Panc1 (cell line): Measurements from ENCODE around the gene KRT38. TPM values are rescaled to one million over a fixed set of nuclear protein-coding genes. Genes with fewer than 3 reads are reported as not detected.

ENCODE experiments used
- ATAC-seq: fragments of 200-7000 bp; cut with Tn5 transposase; 2 replicates; pipeline ENCODE4 v1.9.1; 2020; ENCODE audit warnings: mild to moderate bottlenecking, moderate library complexity
- BruUV-seq: library from RNA; stranded (reverse); fragments of 400-500 nt; replicated peaks from 2 replicates; lab custom pipeline; 2021; lab: Mats Ljungman, UMichigan
- CTCF ChIA-PET: fragments of 300-600 bp; sonication (Branson Sonifier 250); formaldehyde crosslinking; loops from one replicate; lab custom pipeline; 2022; ENCODE audit warnings: antibody characterized with exemption; lab: Charles Lee
- POLR2A ChIA-PET: fragments of 300-600 bp; sonication (Branson Sonifier 250); formaldehyde crosslinking; loops from one replicate; lab custom pipeline; 2022; ENCODE audit warnings: antibody characterized with exemption; lab: Charles Lee
- DNase-seq: peaks from one replicate; pipeline ENCODE4 v3.0.0-alpha.2; 2010; ENCODE audit warnings: low read depth, low spot score
- H3K27ac ChIP-seq: 2 replicates; pipeline ENCODE4 v1.5.1; 2011; ENCODE audit warnings: mild to moderate bottlenecking, low read length, inconsistent platforms
- H3K27me3 ChIP-seq: fragments of 200-500 bp; sonication (Bioruptor generic); 2 replicates; pipeline ENCODE4 v1.6.0; 2014; ENCODE audit warnings: low read length, inconsistent platforms; ENCODE audit not compliant: control insufficient read depth, insufficient read depth
- H3K36me3 ChIP-seq: fragments of 200-500 bp; sonication (Bioruptor generic); 2 replicates; pipeline ENCODE4 v1.5.1; 2014; ENCODE audit warnings: inconsistent platforms, mild to moderate bottlenecking, low read length, moderate library complexity; ENCODE audit not compliant: control insufficient read depth, insufficient read depth
- H3K4me1 ChIP-seq: 2 replicates; pipeline ENCODE4 v1.5.1; 2011; ENCODE audit warnings: inconsistent platforms, mild to moderate bottlenecking, low read length, moderate library complexity; ENCODE audit not compliant: control insufficient read depth, insufficient read depth
- H3K4me3 ChIP-seq, 2 experiments: 2 replicates each; pipeline ENCODE4 v1.5.1; 2011 to 2012; ENCODE audit warnings: low read depth in 2 of 2, low read length in 2 of 2, mild to moderate bottlenecking in 2 of 2, inconsistent platforms in 1 of 2, moderate library complexity in 1 of 2
- H3K9me3 ChIP-seq: fragments of 200-500 bp; sonication (Bioruptor generic); 2 replicates; pipeline ENCODE4 v1.5.1; 2014; ENCODE audit warnings: low read depth, mild to moderate bottlenecking, inconsistent platforms, low read length, moderate library complexity; ENCODE audit not compliant: control insufficient read depth, insufficient read depth
- CTCF ChIP-seq: fragments of 450-650 bp; IDR thresholded peaks from 2 replicates; pipeline ENCODE4 v1.5.1; 2017; ENCODE audit warnings: mild to moderate bottlenecking
- POLR2AphosphoS5 ChIP-seq: IDR thresholded peaks from 2 replicates; pipeline ENCODE4 v1.6.1; 2012; ENCODE audit warnings: mild to moderate bottlenecking, low read depth, low read length, moderate library complexity
- REST ChIP-seq, 2 experiments: IDR thresholded peaks; 2 replicates each; pipeline ENCODE4 v1.6.1; 2011 to 2012; ENCODE audit warnings: low read depth in 2 of 2, control low read depth in 1 of 2, low read length in 1 of 2, mild to moderate bottlenecking in 1 of 2, moderate library complexity in 1 of 2; ENCODE audit not compliant: insufficient read depth in 1 of 2
- SIN3A ChIP-seq: IDR thresholded peaks from 2 replicates; pipeline ENCODE4 v1.6.1; 2012; ENCODE audit warnings: low read depth, mild to moderate bottlenecking, low read length, moderate library complexity, borderline replicate concordance; ENCODE audit not compliant: insufficient read depth
- TCF7L2 ChIP-seq: IDR thresholded peaks from 2 replicates; pipeline ENCODE4 v1.6.1; 2011; ENCODE audit warnings: mild to moderate bottlenecking, low read depth, low read length, inconsistent platforms
- in situ Hi-C: cut with HindIII; loops from 2 replicates; pipeline ENCODE4 v1.10.0; 2016; ENCODE audit warnings: low sequenced_read_pairs, low pct_unique_long_range_greater_than_20kb
- intact Hi-C: fragments of 100-400 bp; cut with micrococcal nuclease; formaldehyde crosslinking; loops from one replicate; pipeline ENCODE4 v1.10.0; 2022; ENCODE audit not compliant: unreplicated experiment
- total RNA-seq: library from RNA; stranded (reverse); gene quantifications from one replicate; pipeline ENCODE4 v1.2.1, GENCODE V29; 2021; ENCODE audit not compliant: unreplicated experiment

The KRT38 gene
- total RNA-seq, 1 experiment from 2014 or later, result not detected

GRCh38 chr17:41421617-41422016 is 19.2 kb downstream of the KRT38 start:
- intact Hi-C loops, result no loop called here
- ChIA-PET POLR2A (no interaction called here), CTCF (no interaction called here)
- no peaks in the 10 kb centered on the region for H3K27me3 ChIP-seq
- in situ Hi-C loops, result no loop called here
- TF ChIP-seq TCF7L2 (no peak), CTCF (no peak), SIN3A (no peak), REST (IDR thresholded peaks at IDR 0.05; ENCODE audit: insufficient read depth in 1 of 2, low read depth in 2 of 2, low read length in 1 of 2) (no peak), POLR2AphosphoS5 (no peak)
- no peak overlapping the region for H3K4me3 ChIP-seq
- no TSS peak for BruUV-seq
- no peak overlapping the region for H3K27ac ChIP-seq
- no peak for ATAC-seq
- 0 out of 2 replicates have a peak, but pooled peaks cover 3% of the 10 kb centered on the region for H3K4me1 ChIP-seq
- no peaks in the 10 kb centered on the region for H3K9me3 ChIP-seq
- H3K36me3 ChIP-seq, result no peaks in the 10 kb centered on the region
- DNase-seq, result no peak

GRCh38 chr17:41421116-41421515 is 19.7 kb downstream of the KRT38 start:
- TF ChIP-seq SIN3A, result no peak
- TF ChIP-seq REST (IDR thresholded peaks at IDR 0.05; ENCODE audit: insufficient read depth in 1 of 2, low read depth in 2 of 2, low read length in 1 of 2), result no peak
- TF ChIP-seq TCF7L2, result no peak
- TF ChIP-seq POLR2AphosphoS5, result no peak
- no peak for TF ChIP-seq CTCF

More at GRCh38 chr17:41421116-41421515, 19.7 kb downstream of the KRT38 start:
- in situ Hi-C loops (no loop called here), intact Hi-C loops (no loop called here)
- no peak overlapping the region for H3K27ac ChIP-seq
- H3K27me3 ChIP-seq, result no peaks in the 10 kb centered on the region
- ChIA-PET CTCF (no interaction called here), POLR2A (interaction anchor here (0.6 kb wide), 1 partner anchor 26 kb away, joined by 11 read pairs; no protein-coding TSS in a partner anchor)
- H3K36me3 ChIP-seq, result no peaks in the 10 kb centered on the region
- ATAC-seq (no peak), DNase-seq (no peak)
- BruUV-seq, result no TSS peak
- no peak overlapping the region for H3K4me3 ChIP-seq
- H3K9me3 ChIP-seq, result no peaks in the 10 kb centered on the region
- H3K4me1 ChIP-seq, result peaks cover 5% of the 10 kb centered on the region; the same call in 1 of the 2 replicates
